Ureter (tissue), 1 donor: Measurements from ENCODE around the gene SPAG16. TPM values are rescaled to one million over a fixed set of nuclear protein-coding genes. Genes with fewer than 3 reads are reported as not detected.

Experiments
- total RNA-seq: library from RNA; stranded (reverse); gene quantifications from one replicate; pipeline ENCODE4 v1.2.4, GENCODE V29; 2023
- donor health status: DM: yes; HTN: yes; CAD: no.

SPAG16 gene
- total RNA-seq, 1 donor from 2014 or later = 63.2 TPM

Other genes starting within 250 kb of the SPAG16 start
- 118 TPM for gene IKZF2, start 132.9 kb upstream of the SPAG16 start, total RNA-seq